ENCODE results near the gene TIGD1. TPM values are rescaled to one million over a fixed set of nuclear protein-coding genes. Genes with fewer than 3 reads are reported as not detected.

Gene TIGD1
- total RNA-seq, 1 donor from 2014 or later: 14.6 TPM

GRCh38 chr2:232588031-232588430 is 37.7 kb upstream of the TIGD1 start:
- no peak for DNase-seq (ENCODE audit: low spot score)
- Histone ChIP-seq H3F3A (ENCODE audit: low read depth) (no peaks in the 10 kb centered on the region), H3K9ac (no peak overlapping the region), H4K20me1 (ENCODE audit: low read depth) (no peaks in the 10 kb centered on the region), H3K79me2 (ENCODE audit: low read depth) (no peaks in the 10 kb centered on the region), H3K27me3 (no peaks in the 10 kb centered on the region), H3K4me2 (no peak overlapping the region), H2AFZ (replicated peaks) (no peak overlapping the region), H3K9me3 (ENCODE audit: low read depth) (no peaks in the 10 kb centered on the region), H3K4me3 (no peak overlapping the region), H3K27ac (no peak overlapping the region), H3K4me1 (no peaks in the 10 kb centered on the region), H3K36me3 (no peaks in the 10 kb centered on the region)
- H3K27ac Mint-ChIP-seq: no peak overlapping the region
- no peaks in the 10 kb centered on the region for H3K9me3 Mint-ChIP-seq
- H3K4me1 Mint-ChIP-seq: no peaks in the 10 kb centered on the region
- TF ChIP-seq EZH2phosphoT487 (IDR thresholded peaks at IDR 0.05) (no peak), EZH2 (IDR thresholded peaks at IDR 0.05) (no peak)
- TF ChIP-seq, protein P1, sequence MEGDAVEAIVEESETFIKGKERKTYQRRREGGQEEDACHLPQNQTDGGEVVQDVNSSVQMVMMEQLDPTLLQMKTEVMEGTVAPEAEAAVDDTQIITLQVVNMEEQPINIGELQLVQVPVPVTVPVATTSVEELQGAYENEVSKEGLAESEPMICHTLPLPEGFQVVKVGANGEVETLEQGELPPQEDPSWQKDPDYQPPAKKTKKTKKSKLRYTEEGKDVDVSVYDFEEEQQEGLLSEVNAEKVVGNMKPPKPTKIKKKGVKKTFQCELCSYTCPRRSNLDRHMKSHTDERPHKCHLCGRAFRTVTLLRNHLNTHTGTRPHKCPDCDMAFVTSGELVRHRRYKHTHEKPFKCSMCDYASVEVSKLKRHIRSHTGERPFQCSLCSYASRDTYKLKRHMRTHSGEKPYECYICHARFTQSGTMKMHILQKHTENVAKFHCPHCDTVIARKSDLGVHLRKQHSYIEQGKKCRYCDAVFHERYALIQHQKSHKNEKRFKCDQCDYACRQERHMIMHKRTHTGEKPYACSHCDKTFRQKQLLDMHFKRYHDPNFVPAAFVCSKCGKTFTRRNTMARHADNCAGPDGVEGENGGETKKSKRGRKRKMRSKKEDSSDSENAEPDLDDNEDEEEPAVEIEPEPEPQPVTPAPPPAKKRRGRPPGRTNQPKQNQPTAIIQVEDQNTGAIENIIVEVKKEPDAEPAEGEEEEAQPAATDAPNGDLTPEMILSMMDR (IDR thresholded peaks at IDR 0.05): no peak
- H3K27me3 Mint-ChIP-seq (ENCODE audit: insufficient read depth, low read depth): peaks cover 6% of the 10 kb centered on the region
- H3K36me3 Mint-ChIP-seq: peaks cover 12% of the 10 kb centered on the region
- H3K4me3 Mint-ChIP-seq: no peak overlapping the region

GRCh38 chr2:232587512-232587911 is 37.2 kb upstream of the TIGD1 start:
- no peak overlapping the region for H3K4me3 Mint-ChIP-seq
- no peaks in the 10 kb centered on the region for H3K4me1 Mint-ChIP-seq
- no peaks in the 10 kb centered on the region for H3K79me2 ChIP-seq (ENCODE audit: low read depth)
- H3K27me3 Mint-ChIP-seq (ENCODE audit: insufficient read depth, low read depth): peaks cover 6% of the 10 kb centered on the region
- H4K20me1 ChIP-seq (ENCODE audit: low read depth): no peaks in the 10 kb centered on the region
- H3K27ac Mint-ChIP-seq: no peak overlapping the region
- H3K9me3 Mint-ChIP-seq: no peaks in the 10 kb centered on the region
- no peaks in the 10 kb centered on the region for H3K9me3 ChIP-seq (ENCODE audit: low read depth)
- TF ChIP-seq EZH2phosphoT487 (IDR thresholded peaks at IDR 0.05): no peak
- no peak for TF ChIP-seq EZH2 (IDR thresholded peaks at IDR 0.05)
- TF ChIP-seq, protein P1 (IDR thresholded peaks at IDR 0.05): no peak
- H3K4me3 ChIP-seq: no peak overlapping the region
- H3K27me3 ChIP-seq: no peaks in the 10 kb centered on the region
- H3F3A ChIP-seq (ENCODE audit: low read depth): no peaks in the 10 kb centered on the region
- no peaks in the 10 kb centered on the region for H3K36me3 ChIP-seq
- no peak for DNase-seq (ENCODE audit: low spot score)
- H3K4me2 ChIP-seq: no peak overlapping the region
- no peak overlapping the region for H3K27ac ChIP-seq
- no peaks in the 10 kb centered on the region for H3K4me1 ChIP-seq
- H3K9ac ChIP-seq: no peak overlapping the region
- peaks cover 12% of the 10 kb centered on the region for H3K36me3 Mint-ChIP-seq
- H2AFZ ChIP-seq (replicated peaks): no peak overlapping the region

DNA sequence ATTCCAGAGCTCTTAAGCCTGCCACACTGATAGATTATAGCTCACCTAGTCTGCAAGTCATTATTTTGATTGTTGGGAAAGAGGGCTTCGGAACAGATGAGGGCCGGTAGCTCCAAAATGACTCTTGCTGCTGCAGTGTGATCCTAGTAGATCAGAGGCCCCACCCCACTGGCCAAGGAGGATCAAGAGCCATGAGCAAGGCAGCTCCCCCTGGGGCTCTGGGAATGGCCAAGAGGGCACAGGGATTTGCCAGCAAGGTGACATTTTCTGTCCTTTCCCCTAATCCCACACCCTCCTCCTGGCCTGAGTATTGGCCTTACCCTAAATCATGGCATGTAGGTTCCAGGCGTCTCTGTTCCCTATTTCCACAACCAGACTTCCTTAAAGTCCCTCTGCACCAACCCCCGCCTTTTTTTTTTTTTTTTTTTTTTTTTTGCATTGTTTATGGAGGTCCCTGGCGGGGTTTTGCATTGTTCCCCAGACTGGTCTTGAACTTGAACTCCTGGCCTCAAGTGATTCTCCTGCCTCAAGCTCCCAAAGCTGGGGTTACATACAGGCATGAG is 36.7 kb upstream of the TIGD1 start:
- no peak overlapping the region for H3K4me2 ChIP-seq
- Mint-ChIP-seq H3K4me3 (no peak overlapping the region), H3K27me3 (ENCODE audit: insufficient read depth, low read depth) (peaks cover 6% of the 10 kb centered on the region), H3K36me3 (peaks cover 12% of the 10 kb centered on the region), H3K27ac (no peak overlapping the region), H3K9me3 (no peaks in the 10 kb centered on the region), H3K4me1 (no peaks in the 10 kb centered on the region)
- no peaks in the 10 kb centered on the region for H3K36me3 ChIP-seq
- H3K27me3 ChIP-seq: no peaks in the 10 kb centered on the region
- no peak overlapping the region for H3K27ac ChIP-seq
- no peak overlapping the region for H2AFZ ChIP-seq (replicated peaks)
- no peaks in the 10 kb centered on the region for H3K9me3 ChIP-seq (ENCODE audit: low read depth)
- TF ChIP-seq EZH2 (IDR thresholded peaks at IDR 0.05) (no peak), EZH2phosphoT487 (IDR thresholded peaks at IDR 0.05) (no peak)
- TF ChIP-seq, protein P1 (IDR thresholded peaks at IDR 0.05): no peak
- no peak overlapping the region for H3K4me3 ChIP-seq
- H3K4me1 ChIP-seq: no peaks in the 10 kb centered on the region
- H3F3A ChIP-seq (ENCODE audit: low read depth): no peaks in the 10 kb centered on the region
- no peaks in the 10 kb centered on the region for H3K79me2 ChIP-seq (ENCODE audit: low read depth)
- no peak overlapping the region for H3K9ac ChIP-seq
- DNase-seq (ENCODE audit: low spot score): no peak
- no peaks in the 10 kb centered on the region for H4K20me1 ChIP-seq (ENCODE audit: low read depth)
